Suprapubic skin (tissue), 4 donors: ENCODE data around the gene PPP2R2C. TPM values are rescaled to one million over a fixed set of nuclear protein-coding genes. Genes with fewer than 3 reads are reported as not detected.

Source experiments
- DNase-seq, 2 donors: peaks; one replicate each; pipeline ENCODE4 v3.0.0-alpha.2; 2019; ENCODE audit warnings: low spot score in 2 of 2
- H3K27ac ChIP-seq: fragments of 200-600 bp; sonication (generic); one replicate; pipeline ENCODE4 v1.5.1; 2019
- H3K27me3 ChIP-seq: fragments of 200-600 bp; sonication (generic); one replicate; pipeline ENCODE4 v1.5.1; 2019
- H3K36me3 ChIP-seq: fragments of 200-600 bp; sonication (generic); one replicate; pipeline ENCODE4 v1.5.1; 2019
- H3K4me1 ChIP-seq: fragments of 200-600 bp; sonication (generic); one replicate; pipeline ENCODE4 v1.5.1; 2019
- H3K4me3 ChIP-seq: fragments of 200-600 bp; sonication (generic); one replicate; pipeline ENCODE4 v1.5.1; 2019; ENCODE audit warnings: mild to moderate bottlenecking
- H3K9me3 ChIP-seq: fragments of 200-600 bp; sonication (generic); one replicate; pipeline ENCODE4 v1.5.1; 2019
- CTCF ChIP-seq, 2 donors: fragments of 200-600 bp in 1 of 2; fragments of 450-650 bp in 1 of 2; sonication (generic) in 1 of 2; IDR thresholded peaks; one replicate each; pipeline ENCODE4 v1.5.1; 2016 to 2019; ENCODE audit warnings: antibody characterized with exemption in 2 of 2, mild to moderate bottlenecking in 1 of 2, moderate library complexity in 1 of 2
- EP300 ChIP-seq: sonication (generic); formaldehyde crosslinking; IDR thresholded peaks from one replicate; pipeline ENCODE4 v1.6.1; 2017; ENCODE audit warnings: antibody characterized with exemption
- POLR2A ChIP-seq, 2 donors: fragments of 450-650 bp; IDR thresholded peaks; one replicate each; pipeline ENCODE4 v1.6.1; 2017; ENCODE audit warnings: antibody characterized with exemption in 2 of 2, mild to moderate bottlenecking in 2 of 2, moderate library complexity in 2 of 2
- POLR2AphosphoS5 ChIP-seq, 3 donors: sonication (generic); formaldehyde crosslinking; IDR thresholded peaks; one replicate each; pipeline ENCODE4 v1.6.1; 2017; ENCODE audit warnings: antibody characterized with exemption in 3 of 3
- WGBS: methylation state at CpG from one replicate; pipeline ENCODE4 v1.1.5; 2018; 5-methylcytosine and 5-hydroxymethylcytosine counted together
- total RNA-seq, 4 donors: library from RNA; depleted of rRNA; stranded (reverse); fragments of >200 nt; gene quantifications; one replicate each; pipeline ENCODE4 v1.1.0, GENCODE V29; 2016

The PPP2R2C gene
- total RNA-seq, 4 donors from 2014 or later = 42.5 to 81.5 (median 61.0) TPM

GRCh38 chr4:6308899-6309643 lies 163.3 kb downstream of the PPP2R2C start:
- no peak for DNase-seq
- WGBS = 20% methylated on average over 2 of the region's 65 CpGs
- Histone ChIP-seq H3K4me3 (peak overlapping the region; percentile 50), H3K4me1 (peaks cover 15% of the 10 kb centered on the region), H3K36me3 (peaks cover 7% of the 10 kb centered on the region), H3K27me3 (peaks cover 19% of the 10 kb centered on the region), H3K27ac (no peak overlapping the region), H3K9me3 (no peaks in the 10 kb centered on the region)
- TF ChIP-seq EP300 (no peak), POLR2AphosphoS5 (IDR thresholded peaks at IDR 0.05) (no peak), POLR2A (IDR thresholded peaks at IDR 0.05) (no peak), CTCF (IDR thresholded peaks at IDR 0.05) (no peak)

GRCh38 chr4:6307891-6308290 lies 164.5 kb downstream of the PPP2R2C start:
- Histone ChIP-seq H3K27me3 (peaks cover 19% of the 10 kb centered on the region), H3K9me3 (no peaks in the 10 kb centered on the region)
- WGBS = 78% methylated on average over 7 of the region's 8 CpGs

GRCh38 chr4:6307230-6307629 lies 165.2 kb downstream of the PPP2R2C start:
- H3K27me3 ChIP-seq = peaks cover 19% of the 10 kb centered on the region
- H3K9me3 ChIP-seq = no peaks in the 10 kb centered on the region
- DNase-seq = no peak
- WGBS = 88% methylated on average over 4 of the region's 12 CpGs
- peaks cover 9% of the 10 kb centered on the region for H3K4me1 ChIP-seq
- no peak overlapping the region for H3K4me3 ChIP-seq
- H3K36me3 ChIP-seq = peaks cover 25% of the 10 kb centered on the region
- TF ChIP-seq EP300 (no peak), CTCF (IDR thresholded peaks at IDR 0.05) (no peak), POLR2AphosphoS5 (IDR thresholded peaks at IDR 0.05) (no peak), POLR2A (IDR thresholded peaks at IDR 0.05) (no peak)
- H3K27ac ChIP-seq = no peak overlapping the region

More at GRCh38 chr4:6307891-6308290, 164.5 kb downstream of the PPP2R2C start:
- peaks cover 19% of the 10 kb centered on the region for H3K36me3 ChIP-seq
- H3K27ac ChIP-seq = no peak overlapping the region
- TF ChIP-seq CTCF (IDR thresholded peaks at IDR 0.05) (no peak), POLR2A (IDR thresholded peaks at IDR 0.05) (no peak), EP300 (no peak), POLR2AphosphoS5 (IDR thresholded peaks at IDR 0.05) (no peak)
- no peak overlapping the region for H3K4me3 ChIP-seq
- no peak for DNase-seq
- H3K4me1 ChIP-seq = peaks cover 10% of the 10 kb centered on the region

DNA sequence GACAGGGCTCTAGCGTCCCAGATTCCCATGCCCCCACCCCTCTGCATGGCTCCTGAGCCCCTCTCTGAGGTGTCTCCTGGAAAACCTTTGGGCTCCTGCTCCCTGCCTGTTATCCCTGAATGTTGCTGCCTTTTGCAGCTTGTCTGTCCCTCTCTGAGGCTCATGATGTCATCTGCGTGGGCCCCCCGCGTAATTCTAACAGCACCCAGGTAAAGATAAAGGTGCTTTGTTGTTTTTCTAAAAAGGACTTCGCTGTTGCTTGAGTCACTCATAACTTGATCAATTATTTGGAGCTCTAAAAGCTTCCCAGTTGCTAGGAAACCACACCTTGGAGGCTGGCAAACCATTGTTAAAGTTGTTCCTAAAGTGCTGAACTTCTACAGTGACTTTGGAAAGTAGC lies 166.1 kb downstream of the PPP2R2C start:
- WGBS = 86% methylated on average over 5 of the region's 5 CpGs
- no peak overlapping the region for H3K4me3 ChIP-seq

More for the DNA sequence above, 166.1 kb downstream of the PPP2R2C start:
- H3K27me3 ChIP-seq = peaks cover 19% of the 10 kb centered on the region
- no peak for DNase-seq
- peaks cover 35% of the 10 kb centered on the region for H3K36me3 ChIP-seq
- TF ChIP-seq CTCF (IDR thresholded peaks at IDR 0.05) (no peak), POLR2AphosphoS5 (IDR thresholded peaks at IDR 0.05) (no peak), EP300 (no peak), POLR2A (IDR thresholded peaks at IDR 0.05) (no peak)
- H3K27ac ChIP-seq = no peak overlapping the region
- peaks cover 9% of the 10 kb centered on the region for H3K4me1 ChIP-seq
- H3K9me3 ChIP-seq = no peaks in the 10 kb centered on the region
